ENCODE results near the gene APBB1IP. TPM values are rescaled to one million over a fixed set of nuclear protein-coding genes. Genes with fewer than 3 reads are reported as not detected.

Gene APBB1IP
- total and polyA plus RNA-seq, 9 of the 15 experiments (the other 6 are each of a cell fraction or from before 2014, with no cell fraction given), result 0.03 to 0.11 (median 0.06) TPM; not detected in 4

DNA sequence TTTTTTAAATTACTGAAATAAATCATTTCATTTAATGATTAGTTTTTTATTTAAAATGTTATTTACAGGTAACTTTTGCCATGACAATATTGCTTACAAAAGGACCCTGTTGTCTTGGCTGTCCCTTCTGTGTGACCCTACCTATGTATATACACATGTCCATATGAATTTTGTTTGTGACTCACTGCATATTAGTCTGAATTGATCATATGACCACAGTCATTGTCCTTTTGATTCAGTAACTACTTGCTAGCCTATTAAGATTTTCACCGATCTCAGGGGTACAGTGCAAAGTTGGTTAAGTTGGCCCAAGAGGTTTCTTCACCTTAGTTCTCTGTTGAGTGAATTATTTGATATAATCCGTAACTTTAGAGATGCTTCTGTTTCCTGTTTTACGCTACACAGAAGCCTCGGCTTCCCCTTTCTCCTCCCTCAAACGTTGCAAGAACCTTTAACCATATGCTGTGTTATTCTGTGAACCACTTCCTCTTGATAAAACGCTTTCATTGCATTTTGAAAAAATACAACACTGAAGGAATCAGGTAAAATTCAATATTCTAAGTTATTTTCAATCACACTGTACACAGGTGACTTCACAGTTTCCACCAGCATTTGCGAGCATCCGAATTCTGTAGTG is 43.9 kb downstream of the APBB1IP start:
- in situ Hi-C loops (cut with MboI) (no loop called here), intact Hi-C loops (cut with micrococcal nuclease) (no loop called here)
- no peak for ATAC-seq
- WGBS (ENCODE audit: insufficient coverage, low coverage, missing lambda C conversion rate), result 3% methylated on average over 8 of the region's 8 CpGs
- no peak for FAIRE-seq
- no TSS peak for BruUV-seq (replicated peaks)
- no peak for DNase-seq (ENCODE audit: extremely low read depth in 1 of 4, low spot score in 3 of 4)
- no peak overlapping the region for H2AFZ ChIP-seq (ENCODE audit: low read depth, low read length)
- TF ChIP-seq, protein P1, sequence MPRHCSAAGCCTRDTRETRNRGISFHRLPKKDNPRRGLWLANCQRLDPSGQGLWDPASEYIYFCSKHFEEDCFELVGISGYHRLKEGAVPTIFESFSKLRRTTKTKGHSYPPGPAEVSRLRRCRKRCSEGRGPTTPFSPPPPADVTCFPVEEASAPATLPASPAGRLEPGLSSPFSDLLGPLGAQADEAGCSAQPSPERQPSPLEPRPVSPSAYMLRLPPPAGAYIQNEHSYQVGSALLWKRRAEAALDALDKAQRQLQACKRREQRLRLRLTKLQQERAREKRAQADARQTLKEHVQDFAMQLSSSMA (CRISPR knock-in tag; IDR thresholded peaks at IDR 0.05), result no peak
- TF ChIP-seq, protein P2, sequence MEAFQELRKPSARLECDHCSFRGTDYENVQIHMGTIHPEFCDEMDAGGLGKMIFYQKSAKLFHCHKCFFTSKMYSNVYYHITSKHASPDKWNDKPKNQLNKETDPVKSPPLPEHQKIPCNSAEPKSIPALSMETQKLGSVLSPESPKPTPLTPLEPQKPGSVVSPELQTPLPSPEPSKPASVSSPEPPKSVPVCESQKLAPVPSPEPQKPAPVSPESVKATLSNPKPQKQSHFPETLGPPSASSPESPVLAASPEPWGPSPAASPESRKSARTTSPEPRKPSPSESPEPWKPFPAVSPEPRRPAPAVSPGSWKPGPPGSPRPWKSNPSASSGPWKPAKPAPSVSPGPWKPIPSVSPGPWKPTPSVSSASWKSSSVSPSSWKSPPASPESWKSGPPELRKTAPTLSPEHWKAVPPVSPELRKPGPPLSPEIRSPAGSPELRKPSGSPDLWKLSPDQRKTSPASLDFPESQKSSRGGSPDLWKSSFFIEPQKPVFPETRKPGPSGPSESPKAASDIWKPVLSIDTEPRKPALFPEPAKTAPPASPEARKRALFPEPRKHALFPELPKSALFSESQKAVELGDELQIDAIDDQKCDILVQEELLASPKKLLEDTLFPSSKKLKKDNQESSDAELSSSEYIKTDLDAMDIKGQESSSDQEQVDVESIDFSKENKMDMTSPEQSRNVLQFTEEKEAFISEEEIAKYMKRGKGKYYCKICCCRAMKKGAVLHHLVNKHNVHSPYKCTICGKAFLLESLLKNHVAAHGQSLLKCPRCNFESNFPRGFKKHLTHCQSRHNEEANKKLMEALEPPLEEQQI (IDR thresholded peaks at IDR 0.05), result no peak
- no peak for TF ChIP-seq XRCC3 (IDR thresholded peaks at IDR 0.05)
- TF ChIP-seq ZNF274 (IDR thresholded peaks at IDR 0.05; ENCODE audit: borderline replicate concordance, low read depth, low read length), result no peak
- no peak for TF ChIP-seq NFE2L1 (tag; IDR thresholded peaks at IDR 0.05; ENCODE audit: borderline replicate concordance, low read depth)
- no peaks in the 10 kb centered on the region for H3K79me2 ChIP-seq (ENCODE audit: control insufficient read depth, insufficient read depth, low read length)
- no peaks in the 10 kb centered on the region for H4K20me1 ChIP-seq (replicated peaks; ENCODE audit: control insufficient read depth, insufficient read depth, low read length)
- H3K27me3 ChIP-seq (ENCODE audit: control insufficient read depth in 2 of 2, insufficient read depth in 2 of 2, low read length in 2 of 2), result peaks cover 3 to 4% of the 10 kb centered on the region in 2 experiments; a peak in 1 of 5 replicates
- H3K9me3 ChIP-seq (replicated peaks; ENCODE audit: control insufficient read depth, insufficient read depth, low read depth, low read length), result no peaks in the 10 kb centered on the region
- no peak overlapping the region for H3K4me3 ChIP-seq
- ChIA-PET POLR2A (no interaction called here), CTCF (ENCODE audit: low intra/inter-chr PET ratio) (no interaction called here)
- no peak overlapping the region for H3K9ac ChIP-seq (ENCODE audit: insufficient read depth in 1 of 2, low read depth in 2 of 2, low read length in 2 of 2)
- H3K36me3 ChIP-seq (ENCODE audit: control insufficient read depth, insufficient read depth, low read length), result no peaks in the 10 kb centered on the region
- H3K27ac ChIP-seq (ENCODE audit: extremely low read depth, low read depth, low read length), result no peak overlapping the region
- H3K4me2 ChIP-seq (ENCODE audit: insufficient read depth, low read length), result no peak overlapping the region
- no peaks in the 10 kb centered on the region for H3K9me1 ChIP-seq (ENCODE audit: control insufficient read depth, insufficient read depth, low read length)
- H3K4me1 ChIP-seq (replicated peaks in 1 of 2; ENCODE audit: control insufficient read depth in 2 of 2, insufficient read depth in 2 of 2, low read length in 2 of 2), result no peaks in the 10 kb centered on the region

All from K562 (cell line).